Endometrial microvascular endothelial cells (primary cell): ENCODE results near the gene PRM1. TPM values are rescaled to one million over a fixed set of nuclear protein-coding genes. Genes with fewer than 3 reads are reported as not detected.

ENCODE experiments used
- in situ Hi-C: cut with HindIII; loops from 2 replicates; pipeline ENCODE4 v1.10.0; 2017; ENCODE audit warnings: low sequenced_read_pairs, low pct_unique_long_range_greater_than_20kb; ENCODE audit errors: inconsistent ontology term
- total RNA-seq: library from RNA; depleted of rRNA; stranded (reverse); fragments of >200 nt; gene quantifications from one replicate; pipeline ENCODE4 v1.2.3, GENCODE V29; 2015; ENCODE audit errors: inconsistent ontology term

PRM1 gene
- total RNA-seq, 1 donor from 2014 or later = not detected

- in situ Hi-C loops = no loop called here
Observed at GRCh38 chr16:11277607-11278337, 3.4 kb downstream of the PRM1 start.

GRCh38 chr16:11276896-11277593 is 4.1 kb downstream of the PRM1 start:
- in situ Hi-C loops = no loop called here

DNA sequence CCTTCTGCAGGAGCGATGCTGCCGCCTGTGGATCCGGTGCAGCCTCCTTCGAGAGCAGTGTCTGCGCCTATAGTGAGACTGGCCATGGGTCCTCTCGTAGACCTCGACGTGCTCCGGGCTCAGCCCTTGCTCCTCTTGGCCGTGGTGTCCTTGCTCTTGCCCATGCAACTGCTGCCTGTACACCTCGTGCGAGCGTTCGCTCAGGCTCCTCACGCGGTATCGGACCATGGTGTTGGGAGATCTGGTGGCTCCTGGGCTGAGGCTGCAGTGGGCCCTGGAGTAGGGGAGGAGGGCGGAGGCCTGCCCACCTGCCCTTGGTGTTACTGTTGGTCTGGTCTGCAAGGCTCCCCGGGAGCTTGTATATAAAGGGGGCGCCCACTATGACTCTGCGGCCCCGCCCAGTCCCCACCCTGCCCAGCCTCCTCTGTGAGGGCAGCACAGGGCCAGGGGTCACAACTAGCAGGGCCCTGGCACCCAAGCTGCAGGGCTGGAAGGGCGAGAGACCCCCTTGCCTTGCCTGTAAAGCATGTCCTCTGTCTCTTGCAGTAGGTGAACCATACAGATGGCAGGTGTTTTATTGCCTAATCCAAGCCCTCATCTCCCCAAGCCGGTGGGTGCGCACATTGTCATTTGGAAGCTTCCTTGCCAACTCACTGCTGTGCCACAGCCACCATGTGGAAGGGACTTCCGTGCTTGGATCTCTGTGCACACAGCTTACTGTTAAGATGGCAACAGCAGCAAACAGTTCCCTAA is 4.8 kb downstream of the PRM1 start, which contains the start of gene PRM2:
Gene PRM2 (minus strand): TSS at position 338 of the 753 bp plus-strand sequence. CDS start 110 bp downstream, at position 228.
- in situ Hi-C loops = no loop called here

- in situ Hi-C loops = loop anchor here (25.0 kb wide), 1 partner anchor 87 kb away; no protein-coding TSS in a partner anchor
Observed at GRCh38 chr16:11274964-11275363, 6.2 kb downstream of the PRM1 start.

GRCh38 chr16:11273721-11274324 is 7.3 kb downstream of the PRM1 start:
- in situ Hi-C loops = loop anchor here (25.0 kb wide), 1 partner anchor 88 kb away; no protein-coding TSS in a partner anchor

DNA sequence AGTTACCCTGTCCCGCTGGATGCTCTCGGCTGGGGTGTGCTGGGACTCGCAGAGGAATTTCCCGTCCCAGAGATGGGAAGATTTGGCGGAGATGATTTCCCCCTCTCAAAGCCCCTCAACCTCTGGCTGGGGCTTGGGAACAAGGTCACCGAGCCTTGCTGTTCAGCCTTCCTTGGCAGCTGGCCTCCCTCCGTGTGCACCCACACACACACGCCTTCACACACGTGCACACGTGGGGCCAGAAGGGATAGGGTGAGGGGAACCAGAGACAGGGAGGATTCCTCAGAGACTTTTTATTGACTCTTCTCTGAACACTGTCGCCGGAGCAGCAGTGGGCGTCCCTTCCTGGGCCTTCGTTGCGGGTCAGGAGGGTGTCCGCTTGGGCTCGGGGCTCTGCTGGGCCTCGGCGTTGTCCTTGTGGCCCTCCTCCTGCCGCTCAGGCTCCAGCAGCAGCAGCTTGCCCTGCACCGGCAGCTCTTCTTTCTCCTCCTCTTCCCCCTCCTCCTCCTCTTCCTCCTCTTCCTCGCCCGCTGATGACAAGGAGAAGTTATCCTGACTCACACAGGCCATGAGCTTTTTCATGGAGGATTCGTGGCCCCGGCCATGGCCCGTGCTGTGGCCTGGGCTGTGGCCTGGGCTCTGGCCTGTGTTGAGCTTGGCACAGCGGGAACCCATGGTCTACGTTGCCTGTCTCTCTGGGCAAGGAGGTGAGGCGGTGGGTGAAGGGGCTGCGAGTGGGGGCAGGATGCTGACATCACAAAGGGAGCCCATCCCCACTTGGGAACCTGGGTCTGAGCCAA is 8.0 kb downstream of the PRM1 start, which contains the start of gene PRM3:
Gene PRM3 (minus strand): TSS at position 709 of the 800 bp plus-strand sequence. CDS start 34 bp downstream, at position 675.
- in situ Hi-C loops = loop anchor here (25.0 kb wide), 1 partner anchor 89 kb away; no protein-coding TSS in a partner anchor

DNA sequence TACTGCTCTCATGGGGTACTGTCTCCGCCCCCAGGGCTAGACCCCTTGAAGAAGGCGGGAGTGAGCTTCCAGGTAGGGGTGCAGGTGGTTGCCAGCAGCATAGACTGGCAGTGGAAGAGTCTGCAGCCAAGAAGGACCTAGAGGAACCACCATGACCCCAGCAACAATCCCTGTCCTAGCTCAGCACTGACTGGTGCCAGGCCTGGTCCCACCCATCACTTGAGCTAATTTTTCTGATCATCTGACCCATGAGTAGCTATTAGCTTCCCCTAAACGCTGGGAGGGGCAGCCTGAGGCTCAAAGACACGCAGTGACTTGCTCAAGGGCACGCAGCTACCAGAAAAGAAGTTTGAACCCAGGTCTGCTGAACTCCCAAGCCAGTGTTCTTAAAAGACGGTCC is 8.6 kb downstream of the PRM1 start:
- in situ Hi-C loops = loop anchor here (25.0 kb wide), 1 partner anchor 90 kb away; no protein-coding TSS in a partner anchor

- in situ Hi-C loops = loop anchor here (25.0 kb wide), 1 partner anchor 91 kb away; no protein-coding TSS in a partner anchor
Observed at GRCh38 chr16:11271610-11272009, 9.5 kb downstream of the PRM1 start.

DNA sequence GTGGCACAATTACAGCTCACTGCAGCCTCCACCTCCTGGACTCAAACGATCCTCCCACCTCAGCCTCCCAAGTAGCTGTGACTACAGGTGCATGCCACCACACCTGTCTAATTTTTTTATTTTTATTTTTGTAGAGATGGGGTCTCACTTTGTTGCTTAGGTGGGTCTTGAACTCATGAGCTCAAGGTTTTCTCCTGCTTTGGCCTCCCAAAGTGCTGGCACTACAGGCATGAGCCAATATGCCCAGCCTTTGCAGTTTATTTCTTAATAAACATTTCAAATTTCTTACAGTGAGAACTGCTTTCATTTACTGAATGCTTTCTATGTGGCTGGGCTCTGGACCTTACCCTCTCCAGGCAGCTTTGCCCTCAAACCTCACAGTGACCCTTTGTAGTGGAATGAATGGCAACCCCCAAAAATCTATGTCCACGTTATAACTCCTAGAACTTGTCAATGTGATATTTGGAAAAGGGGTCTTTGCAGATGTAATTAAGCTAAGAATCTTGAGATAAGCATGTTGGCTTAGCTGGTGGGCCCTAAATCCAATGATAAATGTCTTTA is 10.4 kb downstream of the PRM1 start:
- in situ Hi-C loops = loop anchor here (25.0 kb wide), 1 partner anchor 92 kb away; no protein-coding TSS in a partner anchor

GRCh38 chr16:11268921-11269375 is 12.2 kb downstream of the PRM1 start, which contains the start of gene TNP2:
TSS of gene TNP2 (minus strand) at chr16:11269325. CDS start at chr16:11269262, 63 bp downstream.
- in situ Hi-C loops = loop anchor here (25.0 kb wide), 1 partner anchor 93 kb away; no protein-coding TSS in a partner anchor

DNA sequence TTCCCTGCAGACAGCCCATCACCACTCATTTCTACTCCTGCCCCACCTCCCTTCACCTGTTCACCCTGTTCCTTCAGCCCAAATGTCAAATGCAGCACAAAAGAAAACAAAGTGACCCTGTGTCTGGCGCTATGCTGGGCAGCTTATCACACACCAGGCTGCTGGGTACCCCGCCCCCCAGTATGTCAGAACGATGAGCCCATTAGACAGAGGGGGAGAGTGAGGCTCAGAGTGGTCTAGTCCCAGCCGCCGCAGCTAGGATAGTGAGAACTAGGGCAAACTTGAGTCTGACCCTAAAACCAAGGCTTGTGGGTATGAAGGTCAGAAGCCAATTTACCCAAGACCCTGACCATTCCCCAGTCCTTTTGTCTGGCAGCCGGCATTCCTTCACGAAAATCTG is 16.0 kb downstream of the PRM1 start:
- in situ Hi-C loops = loop anchor here (25.0 kb wide), 1 partner anchor 97 kb away; no protein-coding TSS in a partner anchor

DNA sequence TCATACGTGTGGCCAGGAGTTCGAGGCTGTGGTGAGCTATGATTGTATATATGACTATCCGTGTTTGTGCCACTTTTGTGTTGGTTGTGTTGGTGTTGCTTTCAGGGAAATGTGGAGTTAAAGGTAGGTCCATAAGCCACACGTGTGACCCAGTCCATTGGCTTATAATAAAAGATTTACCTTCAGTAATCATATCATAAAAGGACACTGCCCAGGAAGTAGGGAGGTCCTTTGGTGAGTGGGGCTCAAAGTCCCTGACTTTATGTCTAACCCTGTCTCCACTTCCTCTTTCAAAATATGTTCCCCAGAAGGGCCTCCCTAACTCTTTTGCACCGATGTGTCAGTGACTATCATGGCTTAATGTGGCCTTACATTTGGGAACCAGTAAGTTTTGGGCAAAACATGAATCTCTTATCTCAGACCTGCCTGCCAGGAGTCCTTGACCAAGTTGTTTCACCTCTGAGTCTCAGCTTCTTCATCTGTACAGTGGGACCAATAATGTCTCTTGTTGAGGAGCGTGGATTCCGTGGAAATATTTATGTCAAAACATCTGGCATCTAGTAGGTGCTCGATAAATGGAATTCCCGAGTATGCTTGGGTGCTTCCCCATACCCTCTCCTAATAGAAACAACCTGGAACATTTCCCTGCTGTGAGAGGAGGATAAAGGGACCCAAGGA is 16.8 kb downstream of the PRM1 start:
- in situ Hi-C loops = loop anchor here (25.0 kb wide), 1 partner anchor 98 kb away; no protein-coding TSS in a partner anchor

DNA sequence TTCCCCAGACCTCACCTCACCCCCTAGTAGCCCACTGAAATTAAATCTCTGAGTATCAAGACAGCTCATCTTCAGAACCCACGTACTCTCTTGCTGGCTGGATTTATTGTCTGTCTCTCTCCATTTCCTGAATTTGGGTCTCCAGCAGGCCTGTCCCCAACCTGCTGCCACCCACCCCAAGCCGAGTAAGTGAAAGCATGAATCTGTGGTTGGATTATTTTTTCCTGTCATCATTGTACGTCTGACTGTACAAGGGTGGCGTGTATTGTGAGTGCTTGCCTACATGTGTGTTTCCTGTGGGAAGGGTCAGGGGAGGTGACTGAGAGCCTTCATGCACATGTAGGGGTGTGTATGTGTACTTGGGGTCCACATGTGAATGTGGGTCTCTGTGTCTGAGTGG is 17.4 kb downstream of the PRM1 start:
- in situ Hi-C loops = loop anchor here (25.0 kb wide), 1 partner anchor 99 kb away; no protein-coding TSS in a partner anchor

DNA sequence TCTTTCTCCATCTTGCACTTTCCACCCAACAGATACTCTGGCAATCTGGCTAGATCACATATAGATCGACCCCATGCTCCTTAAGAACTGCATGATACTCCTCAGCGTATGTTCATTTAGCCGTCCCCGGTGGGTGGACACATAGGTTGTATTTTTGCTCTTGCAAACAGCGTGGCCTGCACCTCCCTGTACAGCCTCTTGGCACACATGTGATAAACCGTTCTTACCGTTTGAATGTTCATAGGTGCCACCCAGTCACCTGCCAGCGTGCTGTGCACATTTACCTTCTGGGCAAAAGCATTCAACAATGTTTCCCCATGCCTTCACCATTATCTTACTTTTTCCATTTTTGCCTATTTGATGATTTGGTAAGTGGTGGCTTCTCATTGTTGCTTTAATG is 18.2 kb downstream of the PRM1 start:
- in situ Hi-C loops = loop anchor here (25.0 kb wide), 1 partner anchor 99 kb away; no protein-coding TSS in a partner anchor

GRCh38 chr16:11260596-11260966 is 20.5 kb downstream of the PRM1 start:
- in situ Hi-C loops = loop anchor here (25.0 kb wide), 1 partner anchor 102 kb away; no protein-coding TSS in a partner anchor
